Measurements from ENCODE around the gene FJX1.
"Not testable (repeated sequence)": the region's sequence is repeated elsewhere in the genome, so short reads cannot be mapped to it uniquely, and the experiment has no call there.

FJX1 gene

GRCh38 chr11:35662061-35662648 is 43.9 kb downstream of the FJX1 start:
- in situ Hi-C loops (cut with MboI; ENCODE audit: low sequenced_read_pairs): no loop called here

GRCh38 chr11:35662649-35663407 is 44.6 kb downstream of the FJX1 start, which contains the start of gene TRIM44:
TRIM44 (plus strand) TSS chr11:35662775; CDS start chr11:35663112, 337 bp downstream.
- in situ Hi-C loops (cut with MboI; ENCODE audit: low sequenced_read_pairs): no loop called here

DNA sequence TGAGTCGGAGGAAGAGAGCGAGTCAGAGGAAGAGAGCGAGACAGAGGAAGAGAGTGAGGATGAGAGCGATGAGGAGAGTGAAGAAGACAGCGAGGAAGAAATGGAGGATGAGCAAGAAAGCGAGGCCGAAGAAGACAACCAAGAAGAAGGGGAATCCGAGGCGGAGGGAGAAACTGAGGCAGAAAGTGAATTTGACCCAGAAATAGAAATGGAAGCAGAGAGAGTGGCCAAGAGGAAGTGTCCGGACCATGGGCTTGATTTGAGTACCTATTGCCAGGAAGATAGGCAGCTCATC is 45.1 kb downstream of the FJX1 start:
- in situ Hi-C loops (cut with MboI; ENCODE audit: low sequenced_read_pairs): no loop called here

DNA sequence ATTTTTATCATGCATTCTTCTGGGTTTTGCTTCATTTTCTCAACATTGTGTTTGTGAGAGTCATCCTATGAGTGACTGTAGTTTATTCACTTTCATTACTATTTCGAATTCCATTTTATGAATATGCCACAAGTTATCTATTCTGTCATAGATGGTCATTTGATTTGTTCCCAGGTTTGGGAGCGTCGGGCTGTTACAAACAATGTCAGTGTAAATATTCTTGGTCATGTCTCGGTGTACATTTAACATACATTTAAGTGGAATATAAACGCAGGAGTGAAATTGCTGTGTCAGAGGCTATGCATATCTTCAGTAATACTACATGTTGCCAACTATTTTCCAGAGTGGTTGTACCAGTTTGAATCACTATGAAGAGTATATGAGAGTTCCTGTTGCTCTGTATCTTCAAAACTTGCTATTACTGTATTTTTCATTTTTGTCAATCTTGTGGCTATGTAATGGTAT is 46.7 kb downstream of the FJX1 start:
- in situ Hi-C loops (cut with MboI; ENCODE audit: low sequenced_read_pairs): no loop called here

- in situ Hi-C loops (cut with MboI; ENCODE audit: low sequenced_read_pairs): no loop called here
Measured at GRCh38 chr11:35667257-35667656, 49.0 kb downstream of the FJX1 start.

DNA sequence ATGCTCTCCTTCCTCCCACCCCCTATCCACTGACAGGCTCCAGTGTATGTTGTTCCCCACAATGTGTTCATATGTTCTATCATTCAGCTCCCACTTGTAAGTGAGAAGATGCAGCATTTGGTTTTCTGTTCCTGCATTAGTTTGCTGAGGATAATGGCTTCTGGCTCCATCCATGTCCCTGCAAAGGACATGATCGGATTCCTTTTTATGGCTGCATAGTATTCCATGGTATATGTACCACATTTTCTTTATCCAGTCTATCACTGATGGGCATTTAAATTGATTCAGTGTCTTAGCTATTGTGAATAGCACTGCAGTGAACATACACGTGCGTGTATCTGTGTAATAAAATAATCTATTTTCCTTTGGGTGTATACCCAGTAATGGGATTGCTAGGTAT is 50.1 kb downstream of the FJX1 start:
- in situ Hi-C loops (cut with MboI; ENCODE audit: low sequenced_read_pairs): not testable (repeated sequence)

Measured in HL-60/S4 treated with retinoic acid at 250 ng/mL for 4 days and 3 days (cell line).